Stimulated activated naive CD8-positive, alpha-beta T cell treated with anti-CD3 and anti-CD28 coated beads, Interleukin-15, Interleukin-2, amounts not matched to agents 100 ng/mL and 50 ng/mL, for 24 hours (primary cell): Measurements from ENCODE around the gene GAGE1.
"Not testable (repeated sequence)": the region's sequence is repeated elsewhere in the genome, so short reads cannot be mapped to it uniquely, and the experiment has no call there.

Experiments used
- H3K27ac Mint-ChIP-seq: one replicate; pipeline ENCODE4 v1.8.0; 2021; ENCODE audit warnings: mild to moderate bottlenecking, mixed read lengths
- H3K27me3 Mint-ChIP-seq: one replicate; pipeline ENCODE4 v1.8.0; 2021; ENCODE audit warnings: mixed read lengths
- H3K36me3 Mint-ChIP-seq: one replicate; pipeline ENCODE4 v1.8.0; 2021; ENCODE audit warnings: low read depth, mixed read lengths
- H3K4me1 Mint-ChIP-seq: one replicate; pipeline ENCODE4 v1.8.0; 2021; ENCODE audit warnings: low read depth, mixed read lengths
- H3K4me3 Mint-ChIP-seq: one replicate; pipeline ENCODE4 v1.8.0; 2021; ENCODE audit warnings: mild to moderate bottlenecking, mixed read lengths
- H3K9me3 Mint-ChIP-seq: one replicate; pipeline ENCODE4 v1.8.0; 2021; ENCODE audit warnings: mixed read lengths

The GAGE1 gene, protein sequence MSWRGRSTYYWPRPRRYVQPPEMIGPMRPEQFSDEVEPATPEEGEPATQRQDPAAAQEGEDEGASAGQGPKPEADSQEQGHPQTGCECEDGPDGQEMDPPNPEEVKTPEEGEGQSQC

DNA sequence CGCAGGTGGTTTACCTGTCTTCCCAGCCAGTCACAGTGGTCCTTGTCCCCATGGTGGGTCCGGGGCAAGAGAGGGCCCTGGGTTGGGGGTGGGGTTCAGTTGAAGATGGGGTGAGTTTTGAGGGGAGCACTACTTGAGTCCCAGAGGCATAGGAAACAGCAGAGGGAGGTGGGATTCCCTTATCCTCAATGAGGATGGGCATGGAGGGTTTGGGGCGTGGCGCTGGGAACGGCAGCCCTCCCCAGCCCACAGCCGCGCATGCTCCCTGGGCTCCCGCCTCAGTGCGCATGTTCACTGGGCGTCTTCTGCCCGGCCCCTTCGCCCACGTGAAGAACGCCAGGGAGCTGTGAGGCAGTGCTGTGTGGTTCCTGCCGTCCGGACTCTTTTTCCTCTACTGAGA is at the start of gene GAGE1:
Gene GAGE1 (plus strand): TSS at position 301 of the 400 bp plus-strand sequence. CDS start 1,155 bp downstream, outside the sequence.
- not testable (repeated sequence) for H3K27me3 Mint-ChIP-seq, H3K4me1 Mint-ChIP-seq, H3K36me3 Mint-ChIP-seq, H3K9me3 Mint-ChIP-seq, H3K4me3 Mint-ChIP-seq, H3K27ac Mint-ChIP-seq

DNA sequence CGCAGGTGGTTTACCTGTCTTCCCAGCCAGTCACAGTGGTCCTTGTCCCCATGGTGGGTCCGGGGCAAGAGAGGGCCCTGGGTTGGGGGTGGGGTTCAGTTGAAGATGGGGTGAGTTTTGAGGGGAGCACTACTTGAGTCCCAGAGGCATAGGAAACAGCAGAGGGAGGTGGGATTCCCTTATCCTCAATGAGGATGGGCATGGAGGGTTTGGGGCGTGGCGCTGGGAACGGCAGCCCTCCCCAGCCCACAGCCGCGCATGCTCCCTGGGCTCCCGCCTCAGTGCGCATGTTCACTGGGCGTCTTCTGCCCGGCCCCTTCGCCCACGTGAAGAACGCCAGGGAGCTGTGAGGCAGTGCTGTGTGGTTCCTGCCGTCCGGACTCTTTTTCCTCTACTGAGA is 47.8 kb upstream of the GAGE1 start, which contains the start of gene GAGE12E:
Gene GAGE12E (plus strand): TSS at position 301 of the 400 bp plus-strand sequence. CDS start 1,155 bp downstream, outside the sequence.
- H3K9me3 Mint-ChIP-seq, H3K4me1 Mint-ChIP-seq, H3K4me3 Mint-ChIP-seq, H3K36me3 Mint-ChIP-seq, H3K27ac Mint-ChIP-seq, H3K27me3 Mint-ChIP-seq: not testable (repeated sequence)

DNA sequence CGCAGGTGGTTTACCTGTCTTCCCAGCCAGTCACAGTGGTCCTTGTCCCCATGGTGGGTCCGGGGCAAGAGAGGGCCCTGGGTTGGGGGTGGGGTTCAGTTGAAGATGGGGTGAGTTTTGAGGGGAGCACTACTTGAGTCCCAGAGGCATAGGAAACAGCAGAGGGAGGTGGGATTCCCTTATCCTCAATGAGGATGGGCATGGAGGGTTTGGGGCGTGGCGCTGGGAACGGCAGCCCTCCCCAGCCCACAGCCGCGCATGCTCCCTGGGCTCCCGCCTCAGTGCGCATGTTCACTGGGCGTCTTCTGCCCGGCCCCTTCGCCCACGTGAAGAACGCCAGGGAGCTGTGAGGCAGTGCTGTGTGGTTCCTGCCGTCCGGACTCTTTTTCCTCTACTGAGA is 38.3 kb upstream of the GAGE1 start, which contains the start of gene GAGE12F:
Gene GAGE12F (plus strand): TSS at position 301 of the 400 bp plus-strand sequence. CDS start 1,155 bp downstream, outside the sequence.
- not testable (repeated sequence) for H3K27me3 Mint-ChIP-seq, H3K4me1 Mint-ChIP-seq, H3K36me3 Mint-ChIP-seq

DNA sequence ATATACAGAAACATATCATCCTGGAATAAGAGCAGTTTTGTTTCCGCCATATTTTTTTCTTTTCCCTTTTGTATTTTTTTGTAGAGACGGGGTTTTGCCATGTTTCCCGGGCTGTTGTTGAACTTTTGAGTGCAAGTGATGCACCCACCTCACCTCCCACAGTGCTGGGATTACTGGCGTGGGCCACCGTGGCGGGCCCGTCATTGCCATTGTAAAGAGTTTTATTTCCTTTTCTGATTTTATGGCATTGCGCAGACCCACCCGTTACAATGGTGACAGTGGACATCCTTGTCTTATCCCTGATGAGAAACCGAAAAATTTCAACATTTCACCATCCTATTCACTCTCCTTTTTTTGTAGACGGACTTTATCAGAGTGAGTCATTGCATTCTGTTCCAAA is 30.1 kb upstream of the GAGE1 start:
- not testable (repeated sequence) for H3K27ac Mint-ChIP-seq, H3K36me3 Mint-ChIP-seq, H3K4me3 Mint-ChIP-seq, H3K27me3 Mint-ChIP-seq, H3K4me1 Mint-ChIP-seq, H3K9me3 Mint-ChIP-seq

More for the DNA sequence above, 38.3 kb upstream of the GAGE1 start, which contains the start of gene GAGE12F:
- not testable (repeated sequence) for H3K4me3 Mint-ChIP-seq, H3K9me3 Mint-ChIP-seq, H3K27ac Mint-ChIP-seq

DNA sequence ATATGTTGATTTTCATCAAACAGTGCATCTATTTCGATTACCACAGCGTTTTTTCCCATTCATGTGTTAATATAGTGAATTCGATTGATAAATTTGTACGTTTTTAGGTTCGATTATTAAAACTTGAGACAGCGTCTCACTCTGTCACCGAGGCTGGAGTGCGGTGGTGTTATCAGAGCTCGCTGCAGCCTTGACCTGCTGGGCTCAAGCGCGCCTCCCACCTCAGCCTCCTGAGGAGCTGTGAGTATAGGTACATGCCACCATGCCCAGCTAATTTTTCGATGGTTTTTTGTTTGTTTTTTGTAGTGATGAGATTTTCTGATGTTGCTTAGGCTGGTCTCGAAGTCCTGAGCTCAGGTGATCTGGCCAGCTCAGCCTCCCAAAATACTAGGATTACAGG is 29.7 kb upstream of the GAGE1 start:
- H3K27me3 Mint-ChIP-seq, H3K4me3 Mint-ChIP-seq, H3K4me1 Mint-ChIP-seq, H3K27ac Mint-ChIP-seq, H3K9me3 Mint-ChIP-seq, H3K36me3 Mint-ChIP-seq: not testable (repeated sequence)

DNA sequence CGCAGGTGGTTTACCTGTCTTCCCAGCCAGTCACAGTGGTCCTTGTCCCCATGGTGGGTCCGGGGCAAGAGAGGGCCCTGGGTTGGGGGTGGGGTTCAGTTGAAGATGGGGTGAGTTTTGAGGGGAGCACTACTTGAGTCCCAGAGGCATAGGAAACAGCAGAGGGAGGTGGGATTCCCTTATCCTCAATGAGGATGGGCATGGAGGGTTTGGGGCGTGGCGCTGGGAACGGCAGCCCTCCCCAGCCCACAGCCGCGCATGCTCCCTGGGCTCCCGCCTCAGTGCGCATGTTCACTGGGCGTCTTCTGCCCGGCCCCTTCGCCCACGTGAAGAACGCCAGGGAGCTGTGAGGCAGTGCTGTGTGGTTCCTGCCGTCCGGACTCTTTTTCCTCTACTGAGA is 28.7 kb upstream of the GAGE1 start, which contains the start of gene GAGE12G:
Gene GAGE12G (plus strand): TSS at position 301 of the 400 bp plus-strand sequence. CDS start 1,155 bp downstream, outside the sequence.
- H3K4me1 Mint-ChIP-seq, H3K36me3 Mint-ChIP-seq, H3K27me3 Mint-ChIP-seq, H3K9me3 Mint-ChIP-seq, H3K27ac Mint-ChIP-seq, H3K4me3 Mint-ChIP-seq: not testable (repeated sequence)

DNA sequence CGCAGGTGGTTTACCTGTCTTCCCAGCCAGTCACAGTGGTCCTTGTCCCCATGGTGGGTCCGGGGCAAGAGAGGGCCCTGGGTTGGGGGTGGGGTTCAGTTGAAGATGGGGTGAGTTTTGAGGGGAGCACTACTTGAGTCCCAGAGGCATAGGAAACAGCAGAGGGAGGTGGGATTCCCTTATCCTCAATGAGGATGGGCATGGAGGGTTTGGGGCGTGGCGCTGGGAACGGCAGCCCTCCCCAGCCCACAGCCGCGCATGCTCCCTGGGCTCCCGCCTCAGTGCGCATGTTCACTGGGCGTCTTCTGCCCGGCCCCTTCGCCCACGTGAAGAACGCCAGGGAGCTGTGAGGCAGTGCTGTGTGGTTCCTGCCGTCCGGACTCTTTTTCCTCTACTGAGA is 19.2 kb upstream of the GAGE1 start, which contains the start of gene GAGE12H:
Gene GAGE12H (plus strand): TSS at position 301 of the 400 bp plus-strand sequence. CDS start 1,155 bp downstream, outside the sequence.
- H3K4me1 Mint-ChIP-seq, H3K36me3 Mint-ChIP-seq, H3K4me3 Mint-ChIP-seq, H3K27me3 Mint-ChIP-seq, H3K9me3 Mint-ChIP-seq, H3K27ac Mint-ChIP-seq: not testable (repeated sequence)

DNA sequence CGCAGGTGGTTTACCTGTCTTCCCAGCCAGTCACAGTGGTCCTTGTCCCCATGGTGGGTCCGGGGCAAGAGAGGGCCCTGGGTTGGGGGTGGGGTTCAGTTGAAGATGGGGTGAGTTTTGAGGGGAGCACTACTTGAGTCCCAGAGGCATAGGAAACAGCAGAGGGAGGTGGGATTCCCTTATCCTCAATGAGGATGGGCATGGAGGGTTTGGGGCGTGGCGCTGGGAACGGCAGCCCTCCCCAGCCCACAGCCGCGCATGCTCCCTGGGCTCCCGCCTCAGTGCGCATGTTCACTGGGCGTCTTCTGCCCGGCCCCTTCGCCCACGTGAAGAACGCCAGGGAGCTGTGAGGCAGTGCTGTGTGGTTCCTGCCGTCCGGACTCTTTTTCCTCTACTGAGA is 9.6 kb upstream of the GAGE1 start, which contains the start of gene GAGE2A:
Gene GAGE2A (plus strand): TSS at position 301 of the 400 bp plus-strand sequence. CDS start 1,155 bp downstream, outside the sequence.
- not testable (repeated sequence) for H3K4me3 Mint-ChIP-seq, H3K27me3 Mint-ChIP-seq, H3K36me3 Mint-ChIP-seq, H3K27ac Mint-ChIP-seq, H3K9me3 Mint-ChIP-seq, H3K4me1 Mint-ChIP-seq

DNA sequence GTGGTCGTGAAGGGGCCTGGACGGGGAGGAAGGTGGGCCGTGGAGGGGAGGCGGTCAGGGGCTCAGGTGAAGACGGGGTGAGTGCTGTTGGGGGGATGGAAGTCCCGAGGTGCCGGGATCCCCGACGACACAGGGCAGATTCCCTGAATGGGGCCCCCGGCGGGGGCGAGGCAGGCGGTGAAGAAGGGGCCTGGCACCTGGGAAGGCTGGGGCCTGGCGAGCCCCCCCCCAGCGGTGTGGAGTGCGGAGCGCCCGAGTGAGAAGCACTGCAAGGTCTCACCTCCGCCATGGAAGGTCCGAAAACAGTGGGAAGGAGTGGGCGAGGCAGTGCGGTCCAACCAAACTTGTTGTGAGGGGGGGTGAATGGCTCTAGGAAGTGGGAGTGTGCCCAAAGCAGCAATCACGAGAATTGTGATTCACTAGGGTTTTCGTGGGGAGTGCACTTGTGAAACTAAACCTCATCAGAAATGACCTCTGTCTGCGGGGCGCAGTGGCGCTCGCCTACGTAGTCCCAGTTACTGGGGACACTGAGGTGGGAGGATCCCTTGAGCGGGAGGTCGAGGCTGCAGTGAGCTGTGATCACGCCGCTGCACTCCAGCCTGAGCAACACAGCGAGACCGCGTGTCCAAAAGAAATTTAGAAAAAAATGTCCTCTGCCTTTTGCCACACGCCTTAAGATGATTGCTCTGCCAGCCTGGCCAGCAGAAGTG is 8.9 kb upstream of the GAGE1 start:
- H3K27ac Mint-ChIP-seq, H3K9me3 Mint-ChIP-seq, H3K4me1 Mint-ChIP-seq, H3K4me3 Mint-ChIP-seq, H3K36me3 Mint-ChIP-seq, H3K27me3 Mint-ChIP-seq: not testable (repeated sequence)

DNA sequence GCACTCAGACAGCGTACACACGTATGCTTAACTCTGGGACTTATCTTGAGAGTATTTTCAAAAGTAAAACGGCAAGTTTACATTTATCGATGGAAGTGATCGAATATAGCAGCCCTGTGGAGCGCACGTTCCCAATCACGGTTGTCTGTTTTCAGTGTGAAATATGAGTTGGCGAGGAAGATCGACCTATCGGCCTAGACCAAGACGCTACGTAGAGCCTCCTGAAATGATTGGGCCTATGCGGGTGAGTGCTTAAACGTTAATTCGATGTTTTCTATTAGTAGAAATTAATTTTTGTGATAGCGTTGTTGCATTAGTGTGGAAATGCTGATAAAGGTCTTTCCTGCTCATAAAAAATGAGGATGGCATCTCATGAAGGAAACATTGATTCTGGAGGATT is 8.3 kb upstream of the GAGE1 start:
- H3K36me3 Mint-ChIP-seq, H3K9me3 Mint-ChIP-seq, H3K4me1 Mint-ChIP-seq, H3K4me3 Mint-ChIP-seq, H3K27ac Mint-ChIP-seq, H3K27me3 Mint-ChIP-seq: not testable (repeated sequence)

DNA sequence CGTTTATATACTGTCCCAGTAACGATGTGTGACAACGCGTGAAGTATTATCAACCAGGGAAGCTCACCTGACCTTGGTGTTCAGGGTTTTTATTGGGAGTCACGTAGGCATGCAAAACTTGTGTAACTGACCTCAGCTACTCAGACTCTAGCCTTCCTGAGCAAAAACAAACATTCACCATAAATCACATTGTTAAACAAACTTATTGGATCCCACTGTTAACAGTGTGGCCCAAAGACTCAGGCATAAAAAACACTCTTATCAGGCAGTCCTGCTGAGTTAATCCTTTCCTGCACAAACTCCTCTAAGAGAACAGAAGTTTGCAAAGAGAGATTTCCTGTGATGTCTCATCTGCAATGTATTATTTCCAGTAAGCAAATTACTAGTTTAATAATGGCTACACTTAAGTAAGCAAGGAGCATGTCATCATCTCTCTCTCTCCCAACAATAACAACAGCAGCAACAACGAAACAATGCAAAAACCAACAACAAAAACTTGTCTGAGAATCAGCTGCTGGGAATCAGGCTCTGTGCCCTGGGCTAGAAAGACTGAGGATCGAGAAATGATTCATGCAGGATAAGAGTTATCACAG is 12.0 kb downstream of the GAGE1 start:
- Mint-ChIP-seq H3K27ac (no peak overlapping the region), H3K9me3 (no peaks in the 10 kb centered on the region), H3K4me3 (no peak overlapping the region), H3K27me3 (peaks cover 5% of the 10 kb centered on the region), H3K4me1 (no peaks in the 10 kb centered on the region), H3K36me3 (no peaks in the 10 kb centered on the region)

DNA sequence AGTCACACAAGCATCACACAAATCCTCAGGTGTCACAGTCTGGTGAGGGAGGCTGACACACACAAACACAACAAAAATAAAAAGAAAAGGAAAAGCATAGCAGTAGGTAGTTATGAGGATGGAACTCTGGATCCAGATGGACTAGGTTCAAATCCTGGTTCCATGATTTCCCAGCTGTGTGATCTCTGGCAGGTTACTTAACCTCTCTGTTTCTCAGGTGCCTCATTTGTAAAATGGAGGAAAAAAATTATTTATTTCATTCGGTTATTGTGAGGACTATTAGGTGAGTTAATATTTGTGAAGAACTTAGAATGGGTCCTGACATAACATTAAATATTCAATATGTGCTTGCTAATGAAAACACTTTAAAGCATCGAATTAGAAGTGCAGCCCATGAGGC is 19.8 kb downstream of the GAGE1 start:
- Mint-ChIP-seq H3K27me3 (peaks cover 5% of the 10 kb centered on the region), H3K4me1 (no peaks in the 10 kb centered on the region), H3K36me3 (no peaks in the 10 kb centered on the region), H3K9me3 (no peaks in the 10 kb centered on the region), H3K4me3 (no peak overlapping the region), H3K27ac (no peak overlapping the region)

DNA sequence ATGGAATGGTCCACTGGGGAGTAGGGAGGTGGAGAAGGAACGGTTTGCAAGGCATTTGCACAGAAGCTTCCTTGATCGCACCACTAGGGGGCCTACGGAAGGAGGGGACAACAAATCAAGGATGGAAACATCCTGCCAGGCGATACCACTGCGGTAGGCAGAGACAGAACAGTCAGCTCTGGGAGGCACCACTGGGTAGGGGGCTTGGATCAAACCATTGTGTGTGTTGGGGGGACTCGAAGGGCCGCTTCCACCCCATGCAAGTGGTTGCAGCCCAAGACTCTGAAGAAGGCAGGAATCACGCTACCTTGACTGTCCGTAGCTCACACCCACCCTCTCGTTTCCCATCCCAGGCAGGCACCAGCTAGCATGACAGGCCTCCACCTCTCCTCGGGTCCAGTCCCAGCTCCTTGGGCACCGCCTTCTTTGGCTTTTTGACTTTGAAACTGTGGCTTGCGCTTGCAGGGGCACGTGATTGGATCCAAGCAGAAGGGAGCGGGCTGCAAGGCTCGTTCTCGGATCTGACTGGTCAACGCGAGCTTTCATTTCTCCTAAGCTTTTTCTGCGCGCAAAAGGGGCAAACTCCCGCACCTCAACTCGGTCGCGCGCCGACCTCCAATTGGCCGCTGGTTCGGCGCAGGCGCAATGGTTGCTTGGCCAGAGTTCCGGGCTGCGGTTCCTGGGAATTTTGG is 28.4 kb downstream of the GAGE1 start:
- H3K27ac Mint-ChIP-seq = no peak overlapping the region
- H3K9me3 Mint-ChIP-seq = no peaks in the 10 kb centered on the region
- no peaks in the 10 kb centered on the region for H3K4me1 Mint-ChIP-seq
- H3K4me3 Mint-ChIP-seq = no peak overlapping the region
- no peaks in the 10 kb centered on the region for H3K27me3 Mint-ChIP-seq
- no peaks in the 10 kb centered on the region for H3K36me3 Mint-ChIP-seq

DNA sequence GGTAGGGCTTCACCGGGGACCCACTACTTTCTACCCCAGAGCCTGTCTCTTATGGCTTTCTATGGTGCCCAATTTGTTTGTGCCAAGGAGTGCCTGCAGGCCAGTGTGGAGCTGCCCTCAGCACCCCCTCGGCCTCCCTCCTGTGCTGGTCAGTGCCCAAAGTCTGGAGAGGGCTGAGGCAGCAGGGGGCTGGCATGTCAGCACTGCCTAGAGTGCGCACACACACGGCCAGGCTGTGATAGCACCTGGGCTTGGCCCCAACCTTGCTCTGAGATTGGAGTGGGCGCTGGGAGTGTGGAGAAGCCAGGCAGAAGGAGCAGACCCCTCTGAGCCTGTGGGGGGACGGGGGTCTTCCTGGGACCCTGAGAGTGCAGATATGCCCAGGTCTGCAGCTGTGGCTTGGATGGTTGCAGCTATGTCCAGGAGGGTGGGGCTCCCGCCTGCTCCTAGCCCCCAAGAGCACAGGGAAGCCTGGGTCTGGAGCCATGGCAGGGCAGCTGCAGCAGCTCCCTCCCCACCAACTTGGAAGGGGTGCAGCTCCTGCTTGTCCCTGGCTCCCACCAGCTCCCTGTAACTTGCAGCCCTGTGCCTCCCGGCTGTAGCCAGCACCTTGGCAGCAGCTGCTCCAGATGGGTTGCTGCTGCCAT is 46.3 kb downstream of the GAGE1 start:
- no peaks in the 10 kb centered on the region for H3K36me3 Mint-ChIP-seq
- H3K4me1 Mint-ChIP-seq = no peaks in the 10 kb centered on the region
- H3K27ac Mint-ChIP-seq = no peak overlapping the region
- no peaks in the 10 kb centered on the region for H3K9me3 Mint-ChIP-seq
- no peaks in the 10 kb centered on the region for H3K27me3 Mint-ChIP-seq
- H3K4me3 Mint-ChIP-seq = no peak overlapping the region

DNA sequence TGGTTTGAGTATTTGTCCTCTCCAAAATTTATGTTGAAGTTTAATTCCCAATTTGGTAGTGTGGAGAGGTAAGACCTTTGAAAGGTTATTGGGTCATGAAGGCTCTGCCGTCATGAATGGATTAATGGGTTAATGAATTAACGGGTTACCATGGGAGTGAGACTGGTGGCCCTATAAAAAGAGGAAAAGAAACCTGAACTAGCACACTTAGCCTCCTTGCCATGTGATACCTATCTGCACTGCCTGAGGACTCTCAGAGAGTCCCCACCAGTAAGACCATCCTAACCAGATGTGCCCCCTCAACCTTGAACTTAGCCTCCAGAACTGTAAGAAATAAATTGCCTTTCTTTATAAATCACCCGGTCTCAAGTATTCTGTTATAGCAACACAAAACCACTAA is 57.7 kb downstream of the GAGE1 start:
- Mint-ChIP-seq H3K27ac (no peak overlapping the region), H3K4me3 (no peak overlapping the region), H3K27me3 (no peaks in the 10 kb centered on the region), H3K9me3 (no peaks in the 10 kb centered on the region), H3K36me3 (no peaks in the 10 kb centered on the region), H3K4me1 (no peaks in the 10 kb centered on the region)
